Suprapubic skin (tissue), 4 donors: Measurements from ENCODE around the gene XKR3.

Source experiments
- EP300 ChIP-seq: sonication (generic); formaldehyde crosslinking; IDR thresholded peaks from one replicate; pipeline ENCODE4 v1.6.1; 2017; ENCODE audit warnings: antibody characterized with exemption
- POLR2A ChIP-seq, 2 donors: fragments of 450-650 bp; IDR thresholded peaks; one replicate each; pipeline ENCODE4 v1.6.1; 2017; ENCODE audit warnings: antibody characterized with exemption in 2 of 2, mild to moderate bottlenecking in 2 of 2, moderate library complexity in 2 of 2
- POLR2AphosphoS5 ChIP-seq, 3 donors: sonication (generic); formaldehyde crosslinking; IDR thresholded peaks; one replicate each; pipeline ENCODE4 v1.6.1; 2017; ENCODE audit warnings: antibody characterized with exemption in 3 of 3
- TF ChIP-seq, protein P1 (sequence below), 2 donors: fragments of 200-600 bp in 1 of 2; fragments of 450-650 bp in 1 of 2; sonication (generic) in 1 of 2; IDR thresholded peaks; one replicate each; pipeline ENCODE4 v1.5.1; 2016 to 2019; ENCODE audit warnings: antibody characterized with exemption in 2 of 2, mild to moderate bottlenecking in 1 of 2, moderate library complexity in 1 of 2

DNA sequence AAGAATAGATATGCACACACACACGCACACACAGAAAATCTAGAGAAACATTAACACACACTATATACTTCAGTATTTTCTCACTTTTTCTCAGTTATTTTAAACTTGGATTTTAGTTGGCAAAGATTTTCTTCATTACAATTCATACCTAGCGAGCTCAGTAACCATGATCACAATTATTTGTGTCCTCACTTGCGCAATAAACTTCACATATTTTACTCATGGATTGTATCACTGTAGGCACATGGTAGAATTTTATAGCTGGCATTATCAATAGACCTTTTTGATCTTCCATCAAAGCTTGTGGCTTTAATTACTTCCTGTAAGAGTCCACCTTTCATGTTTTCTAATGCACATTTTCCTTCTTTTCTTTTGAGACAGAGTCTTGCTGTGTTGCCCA, 4.8 kb upstream of the XKR3 start:
- TF ChIP-seq, protein P1, sequence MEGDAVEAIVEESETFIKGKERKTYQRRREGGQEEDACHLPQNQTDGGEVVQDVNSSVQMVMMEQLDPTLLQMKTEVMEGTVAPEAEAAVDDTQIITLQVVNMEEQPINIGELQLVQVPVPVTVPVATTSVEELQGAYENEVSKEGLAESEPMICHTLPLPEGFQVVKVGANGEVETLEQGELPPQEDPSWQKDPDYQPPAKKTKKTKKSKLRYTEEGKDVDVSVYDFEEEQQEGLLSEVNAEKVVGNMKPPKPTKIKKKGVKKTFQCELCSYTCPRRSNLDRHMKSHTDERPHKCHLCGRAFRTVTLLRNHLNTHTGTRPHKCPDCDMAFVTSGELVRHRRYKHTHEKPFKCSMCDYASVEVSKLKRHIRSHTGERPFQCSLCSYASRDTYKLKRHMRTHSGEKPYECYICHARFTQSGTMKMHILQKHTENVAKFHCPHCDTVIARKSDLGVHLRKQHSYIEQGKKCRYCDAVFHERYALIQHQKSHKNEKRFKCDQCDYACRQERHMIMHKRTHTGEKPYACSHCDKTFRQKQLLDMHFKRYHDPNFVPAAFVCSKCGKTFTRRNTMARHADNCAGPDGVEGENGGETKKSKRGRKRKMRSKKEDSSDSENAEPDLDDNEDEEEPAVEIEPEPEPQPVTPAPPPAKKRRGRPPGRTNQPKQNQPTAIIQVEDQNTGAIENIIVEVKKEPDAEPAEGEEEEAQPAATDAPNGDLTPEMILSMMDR (IDR thresholded peaks at IDR 0.05): no peak
- TF ChIP-seq POLR2AphosphoS5 (IDR thresholded peaks at IDR 0.05) (no peak), POLR2A (IDR thresholded peaks at IDR 0.05) (no peak), EP300 (no peak)
